Stimulated activated CD4-positive, alpha-beta T cell treated with anti-CD3 and anti-CD28 coated beads, Interleukin-15, amount 100 ng/mL, for 24 hours (primary cell): ENCODE results near the gene RHEBL1.

Source experiments
- DNase-seq: peaks from one replicate; pipeline ENCODE4 v3.0.0-alpha.2; 2020

RHEBL1 gene

GRCh38 chr12:49052451-49053208 is 17.1 kb downstream of the RHEBL1 start:
- DNase-seq = no peak

- no peak for DNase-seq
Measured at GRCh38 chr12:49051777-49052438, 17.9 kb downstream of the RHEBL1 start.

- no peak for DNase-seq
Measured at GRCh38 chr12:49051373-49051764, 18.4 kb downstream of the RHEBL1 start.

- no peak for DNase-seq
Measured at GRCh38 chr12:49050507-49051372, 19.0 kb downstream of the RHEBL1 start.

- no peak for DNase-seq
Measured at GRCh38 chr12:49049566-49050224, 20.1 kb downstream of the RHEBL1 start.

GRCh38 chr12:49048953-49049352 is 20.8 kb downstream of the RHEBL1 start:
- DNase-seq = no peak

GRCh38 chr12:49046129-49046895 is 23.5 kb downstream of the RHEBL1 start:
- no peak for DNase-seq

- no peak for DNase-seq
Measured at GRCh38 chr12:49044660-49045059, 25.1 kb downstream of the RHEBL1 start.

GRCh38 chr12:49043856-49044258 is 25.9 kb downstream of the RHEBL1 start:
- peak; percentile 87 for DNase-seq

- no peak for DNase-seq
Measured at GRCh38 chr12:49043241-49043640, 26.5 kb downstream of the RHEBL1 start.

GRCh38 chr12:49041881-49042484 is 27.8 kb downstream of the RHEBL1 start:
- DNase-seq = no peak

- DNase-seq = no peak
Measured at GRCh38 chr12:49041036-49041880, 28.5 kb downstream of the RHEBL1 start.

GRCh38 chr12:49040364-49040855 is 29.4 kb downstream of the RHEBL1 start:
- DNase-seq = no peak

- no peak for DNase-seq
Measured at GRCh38 chr12:49039421-49040363, 30.1 kb downstream of the RHEBL1 start.

GRCh38 chr12:49038291-49038955 is 31.4 kb downstream of the RHEBL1 start:
- no peak for DNase-seq

GRCh38 chr12:49037947-49038237 is 31.9 kb downstream of the RHEBL1 start:
- no peak for DNase-seq

- DNase-seq = no peak
Measured at GRCh38 chr12:49037111-49037946, 32.5 kb downstream of the RHEBL1 start.

- no peak for DNase-seq
Measured at GRCh38 chr12:49036029-49036428, 33.8 kb downstream of the RHEBL1 start.
